EH (cell line): ENCODE data around the gene FAM234B.
"Not testable (repeated sequence)": the region's sequence is repeated elsewhere in the genome, so short reads cannot be mapped to it uniquely, and the experiment has no call there.

Experiments used
- DNase-seq: peaks from one replicate; pipeline ENCODE4 v3.0.0-alpha.2; 2015; ENCODE audit warnings: low read depth

The FAM234B gene

DNA sequence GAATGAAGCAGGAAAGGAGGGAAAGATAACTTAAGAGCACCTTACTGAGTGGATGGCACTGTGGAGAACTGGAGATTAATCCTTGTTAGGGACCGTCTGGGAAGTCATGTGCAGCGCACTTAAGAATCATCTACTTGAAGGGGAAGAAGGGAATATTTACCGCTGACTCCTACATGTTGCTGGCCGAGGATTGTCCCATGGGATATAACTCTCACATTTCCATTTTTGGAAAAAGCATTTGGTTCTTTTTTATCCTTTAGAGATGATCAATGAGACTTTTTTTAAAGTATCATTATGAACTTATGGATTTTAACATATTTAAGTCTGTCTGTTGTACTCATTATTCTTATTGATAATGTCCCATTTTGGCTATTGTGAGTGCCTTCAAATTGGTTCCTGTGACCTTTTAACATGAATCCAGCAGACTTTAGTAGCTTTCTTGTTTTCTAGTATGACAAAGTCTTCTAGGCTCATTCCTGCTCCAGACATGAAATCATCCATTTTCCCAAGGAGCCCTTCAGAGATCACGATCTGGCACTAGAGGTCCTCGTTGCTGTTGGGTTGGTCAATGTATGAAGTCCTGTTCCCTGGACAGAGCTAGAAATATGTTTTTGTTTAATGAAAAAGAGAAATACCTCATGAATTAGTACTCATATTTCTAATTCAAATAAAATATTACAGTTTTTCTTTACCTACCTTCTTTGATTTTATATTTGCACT is 20.2 kb upstream of the FAM234B start:
- peak; percentile 78 for DNase-seq

- no peak for DNase-seq
Observed at GRCh38 chr12:13024531-13024916, 19.7 kb upstream of the FAM234B start.

DNA sequence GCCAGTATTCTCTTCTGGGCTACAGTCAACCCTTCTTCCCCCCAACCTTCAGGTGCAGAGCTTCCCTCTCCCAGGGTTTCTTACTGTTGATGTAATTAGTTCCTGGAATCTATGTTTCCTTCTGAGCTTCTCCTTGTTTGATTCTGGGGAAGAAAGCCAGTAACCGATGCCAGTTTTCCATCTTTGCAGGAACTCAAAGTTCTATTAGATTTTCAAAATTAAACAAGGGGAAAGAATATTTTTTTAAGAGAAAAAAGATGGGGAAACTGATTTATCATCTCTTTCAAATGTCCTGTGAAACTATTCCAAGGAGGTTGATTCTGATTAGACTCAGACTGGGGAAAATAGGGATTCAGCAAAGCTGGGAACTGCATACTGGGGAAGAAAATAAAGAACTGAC is 17.9 kb upstream of the FAM234B start:
- no peak for DNase-seq

- no peak for DNase-seq
Observed at GRCh38 chr12:13027032-13027431, 17.1 kb upstream of the FAM234B start.

- no peak for DNase-seq
Observed at GRCh38 chr12:13027508-13027907, 16.7 kb upstream of the FAM234B start.

- DNase-seq, result no peak
Observed at GRCh38 chr12:13028825-13029570, 15.2 kb upstream of the FAM234B start.

GRCh38 chr12:13030541-13031291 is 13.5 kb upstream of the FAM234B start:
- no peak for DNase-seq

DNA sequence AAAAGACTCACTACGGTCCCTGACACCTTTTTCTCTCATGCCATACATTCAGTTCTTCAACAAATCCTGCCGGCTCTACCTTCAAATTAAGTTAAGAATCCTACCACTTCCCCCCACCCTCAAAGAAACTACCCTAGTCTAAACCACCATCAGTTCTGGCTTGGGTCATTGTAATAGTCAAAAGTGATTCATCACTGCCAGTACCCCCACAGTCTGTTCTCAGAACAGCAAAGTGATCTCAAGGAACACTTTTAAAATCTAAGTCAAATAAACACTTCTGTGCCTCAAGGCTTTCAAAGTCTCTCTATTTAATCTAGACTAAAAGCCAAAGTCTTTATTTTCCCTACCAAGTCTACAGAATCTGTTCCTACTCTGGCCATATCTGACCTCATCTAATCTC is 12.0 kb upstream of the FAM234B start:
- DNase-seq, result peak; percentile 42

GRCh38 chr12:13033476-13033875 is 10.7 kb upstream of the FAM234B start:
- DNase-seq, result no peak

GRCh38 chr12:13035335-13035734 is 8.8 kb upstream of the FAM234B start:
- not testable (repeated sequence) for DNase-seq

DNA sequence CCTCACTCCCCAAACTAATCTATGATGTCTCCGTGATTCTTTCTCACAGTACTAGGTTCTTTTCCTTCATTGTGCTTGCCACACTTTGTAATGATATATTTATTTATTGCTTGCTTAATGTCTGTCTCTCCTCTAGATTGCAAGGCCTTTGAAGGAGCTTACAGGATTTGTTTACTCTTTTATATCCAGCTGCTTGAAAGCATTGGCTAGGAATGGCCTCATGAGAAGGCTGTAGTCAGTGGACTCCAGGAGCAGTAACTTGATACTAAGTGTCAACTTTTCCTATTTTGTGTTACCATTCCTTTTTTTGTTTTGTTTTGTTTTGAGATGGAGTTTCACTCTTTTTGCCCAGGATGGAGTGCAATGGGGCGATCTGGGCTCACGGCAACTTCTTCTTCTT is 7.3 kb upstream of the FAM234B start:
- DNase-seq, result no peak

DNA sequence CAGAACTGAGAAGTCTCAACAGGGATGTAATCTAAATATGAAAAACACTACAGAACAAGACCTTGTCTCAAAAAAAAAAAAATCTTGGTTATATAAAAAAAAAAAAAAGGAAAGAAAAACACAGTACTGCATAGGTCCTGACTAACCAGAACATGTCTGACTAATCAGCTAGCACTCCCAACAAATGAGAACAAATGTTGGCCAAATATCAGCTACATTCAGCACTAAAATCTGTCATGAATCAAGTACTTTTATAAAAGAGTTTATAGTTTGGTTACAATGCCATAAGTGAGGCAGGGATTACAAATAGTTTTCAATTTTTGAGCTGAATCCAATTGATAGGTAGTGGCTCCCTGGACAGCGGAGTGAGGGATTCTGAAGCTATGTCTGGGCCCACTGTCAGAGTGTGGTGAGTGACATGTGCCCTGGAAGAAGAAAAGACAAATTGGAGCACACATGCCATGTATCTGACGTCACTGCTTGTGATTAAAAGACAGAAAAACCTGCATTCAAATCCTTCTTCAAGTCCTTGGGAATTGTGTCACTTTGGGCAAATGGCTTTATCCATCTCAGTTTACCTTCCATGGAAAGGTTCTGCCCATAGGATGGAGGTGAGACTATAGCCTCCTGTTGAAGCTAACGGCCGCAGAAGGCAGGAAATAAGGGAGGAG is 5.6 kb upstream of the FAM234B start:
- DNase-seq, result peak; percentile 82

DNA sequence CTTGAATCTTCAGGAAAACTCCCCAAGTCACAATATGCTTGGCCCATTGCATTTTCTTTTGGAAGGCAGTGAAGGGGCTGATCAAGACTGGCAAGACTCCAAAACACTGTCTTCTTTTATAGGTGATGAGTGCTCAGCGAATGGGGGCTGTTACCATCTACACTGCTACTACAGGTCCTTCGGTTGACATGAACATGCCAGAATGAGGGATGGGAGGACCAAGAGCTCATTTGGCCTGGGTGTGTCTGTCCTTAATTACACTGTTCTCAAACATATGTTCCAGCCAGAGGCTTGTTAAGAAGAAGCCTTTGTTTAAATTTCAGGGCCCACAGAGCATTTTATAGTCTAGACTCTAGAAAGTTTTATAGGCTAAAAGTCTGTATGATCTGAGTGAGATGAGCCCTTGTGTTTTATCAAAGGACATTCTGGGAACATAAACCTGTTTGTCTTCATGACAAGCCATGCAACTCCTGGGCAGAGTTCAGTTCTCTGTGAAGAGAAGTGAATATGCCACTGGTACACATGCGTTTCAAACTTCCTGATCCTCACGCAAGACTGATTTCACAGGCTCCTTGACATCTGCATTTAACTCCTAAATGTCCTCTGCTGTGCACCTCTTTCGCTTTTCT is 4.7 kb upstream of the FAM234B start:
- no peak for DNase-seq

DNA sequence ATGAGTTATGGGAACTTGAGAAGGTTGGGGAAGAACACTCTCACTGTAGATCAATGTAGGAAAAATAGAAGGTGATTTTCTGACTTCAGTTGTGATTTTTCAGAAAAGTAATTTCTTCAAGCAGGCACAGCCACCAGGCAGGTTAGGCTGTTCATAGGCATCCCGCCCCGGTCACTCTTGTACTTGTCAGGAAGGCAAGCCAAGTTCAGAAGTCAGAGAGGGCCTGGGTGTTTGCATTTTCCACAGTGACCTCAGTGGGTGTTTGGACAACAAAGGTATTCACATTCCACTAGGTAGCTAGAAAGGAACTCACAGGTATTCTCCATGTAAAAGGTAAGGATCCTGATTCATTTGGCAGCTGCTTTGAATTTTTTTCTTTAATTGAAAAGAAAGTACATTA is 3.0 kb upstream of the FAM234B start:
- DNase-seq, result no peak

- no peak for DNase-seq
Observed at GRCh38 chr12:13042666-13043230, 1.4 kb upstream of the FAM234B start.

DNA sequence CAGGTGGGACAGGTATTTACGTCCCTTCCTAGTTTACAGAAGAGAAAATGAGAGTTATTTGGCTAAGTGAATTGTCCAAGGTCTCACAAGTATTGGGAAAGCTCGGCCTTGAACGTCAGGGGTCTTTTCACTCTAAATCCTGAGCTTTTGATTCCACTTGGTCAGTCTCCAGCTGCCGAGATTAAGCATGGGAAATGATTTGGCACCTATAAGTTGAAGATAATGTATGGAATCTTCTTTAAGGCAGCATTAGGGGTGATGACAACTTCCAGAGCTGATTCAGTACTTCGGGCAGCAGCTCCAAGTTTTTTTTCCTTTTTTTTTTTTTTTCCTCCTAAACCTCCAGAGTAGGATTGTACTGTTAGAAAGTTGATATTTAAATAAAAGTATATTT is 722 bp downstream of the FAM234B start:
- peak; percentile 15 for DNase-seq

DNA sequence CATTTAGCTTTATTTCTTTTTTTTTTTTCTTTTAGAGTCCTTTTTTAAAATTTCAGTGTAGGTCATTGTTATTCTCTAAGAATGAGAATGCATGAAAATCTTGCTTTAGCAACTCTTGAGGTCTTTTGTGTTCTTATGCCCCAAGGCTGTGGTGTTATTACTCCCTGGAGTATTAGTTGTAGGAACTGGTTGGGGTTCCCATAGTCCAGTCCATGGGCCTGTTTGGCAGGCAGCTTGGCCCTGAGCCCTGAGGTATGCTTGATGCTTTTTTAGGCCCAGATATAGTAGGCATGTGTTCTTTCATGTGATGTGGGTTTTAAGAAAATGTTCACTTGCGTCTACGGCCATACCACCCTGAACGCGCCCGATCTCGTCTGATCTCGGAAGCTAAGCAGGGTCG is 1.6 kb downstream of the FAM234B start:
- DNase-seq, result no peak

- no peak for DNase-seq
Observed at GRCh38 chr12:13046964-13047363, 2.8 kb downstream of the FAM234B start.

- peak; percentile 27 for DNase-seq
Observed at GRCh38 chr12:13049816-13050215, 5.6 kb downstream of the FAM234B start.

DNA sequence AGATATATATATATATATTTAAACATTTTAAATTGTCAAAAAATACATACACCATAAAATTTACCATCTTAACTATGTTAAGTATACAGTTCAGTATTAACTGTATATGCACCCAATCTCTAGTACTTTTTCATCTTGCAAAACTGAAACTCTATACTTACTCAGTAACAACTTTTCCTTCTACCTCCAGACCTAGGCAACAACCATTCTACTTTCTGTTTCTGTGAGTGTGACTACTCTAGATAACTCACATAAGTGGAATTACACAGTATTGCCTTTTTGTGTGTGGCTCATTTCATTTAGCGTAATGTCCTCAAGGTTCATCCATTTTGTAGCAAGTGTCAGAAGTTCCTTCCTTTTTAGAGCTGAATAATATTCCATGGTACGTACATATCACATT is 8.2 kb downstream of the FAM234B start:
- no peak for DNase-seq

DNA sequence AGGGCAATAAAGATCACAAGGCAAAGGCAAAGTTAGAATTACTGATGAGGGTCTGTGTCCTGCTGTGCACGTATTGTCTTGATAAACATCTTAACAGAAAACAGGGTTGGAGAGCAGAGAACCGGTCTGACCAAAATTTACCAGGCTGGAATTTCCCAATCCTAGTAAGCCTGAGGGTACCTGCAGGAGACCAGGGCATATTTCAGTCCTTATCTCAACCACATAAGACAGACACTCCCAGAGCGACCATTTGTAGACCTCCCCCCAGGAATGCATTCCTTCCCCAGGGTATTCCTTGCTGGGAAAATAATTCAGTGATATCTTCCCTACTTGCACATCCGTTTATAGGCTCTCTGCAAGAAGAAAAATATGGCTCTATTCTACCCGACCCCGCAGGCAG is 9.4 kb downstream of the FAM234B start:
- not testable (repeated sequence) for DNase-seq

DNA sequence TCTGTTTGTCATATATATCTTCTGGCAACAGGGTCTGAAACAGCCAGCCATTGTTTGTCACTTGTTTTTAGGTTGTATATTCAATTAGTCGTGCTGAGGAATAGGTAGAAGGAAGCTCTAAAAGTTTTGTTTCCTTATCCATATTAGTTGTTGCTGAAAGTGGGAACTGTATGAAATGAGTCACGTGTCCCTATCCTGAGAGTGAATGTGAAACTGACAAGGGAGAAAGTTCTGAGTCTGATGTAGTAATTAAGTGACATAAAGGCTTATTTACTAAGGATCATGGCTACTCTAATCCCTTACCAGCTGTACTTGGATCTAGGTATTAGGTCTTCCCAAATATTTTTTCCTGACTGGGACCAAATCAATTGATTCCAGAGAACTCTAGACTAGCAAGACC is 16.4 kb downstream of the FAM234B start:
- no peak for DNase-seq
